MCF 10A (cell line): ENCODE results near the gene C1orf21. TPM values are rescaled to one million over a fixed set of nuclear protein-coding genes. Genes with fewer than 3 reads are reported as not detected.

Experiments used
- BruUV-seq: library from RNA; stranded (reverse); fragments of 400-500 nt; replicated peaks from 2 replicates; lab custom pipeline; 2021; lab: Mats Ljungman, UMichigan
- CTCF ChIA-PET: fragments of 300-600 bp; sonication (Branson Sonifier 250); formaldehyde crosslinking; extraction: SDS; loops from one replicate; lab custom pipeline; 2021; ENCODE audit warnings: antibody characterized with exemption, inconsistent platforms; lab: Yijun Ruan, JAX
- POLR2A ChIA-PET: fragments of 300-600, 350-650 bp; sonication (Branson Sonifier 250); formaldehyde crosslinking; extraction: SDS; loops from one replicate; lab custom pipeline; 2020; ENCODE audit warnings: antibody characterized with exemption, inconsistent platforms; lab: Yijun Ruan, JAX
- DNase-seq: peaks from one replicate; pipeline ENCODE4 v3.0.0-alpha.2; 2018; ENCODE audit not compliant: unreplicated experiment
- H3K27ac Mint-ChIP-seq: one replicate; pipeline ENCODE4 v1.8.0; 2022; ENCODE audit warnings: mild to moderate bottlenecking, low read depth, mixed read lengths; ENCODE audit not compliant: unreplicated experiment
- H3K27me3 Mint-ChIP-seq: one replicate; pipeline ENCODE4 v1.8.0; 2022; ENCODE audit warnings: mixed read lengths; ENCODE audit not compliant: insufficient read depth, unreplicated experiment
- H3K36me3 Mint-ChIP-seq: one replicate; pipeline ENCODE4 v1.8.0; 2022; ENCODE audit warnings: mild to moderate bottlenecking, moderate library complexity, mixed read lengths; ENCODE audit not compliant: insufficient read depth, unreplicated experiment
- H3K4me1 Mint-ChIP-seq: one replicate; pipeline ENCODE4 v1.8.0; 2022; ENCODE audit warnings: mixed read lengths; ENCODE audit not compliant: insufficient read depth, unreplicated experiment
- H3K4me3 Mint-ChIP-seq: one replicate; pipeline ENCODE4 v1.8.0; 2022; ENCODE audit warnings: mild to moderate bottlenecking, moderate library complexity, mixed read lengths; ENCODE audit not compliant: unreplicated experiment
- H3K9me3 Mint-ChIP-seq: one replicate; pipeline ENCODE4 v1.8.0; 2022; ENCODE audit warnings: mixed read lengths; ENCODE audit not compliant: unreplicated experiment
- intact Hi-C: fragments of 100-400 bp; cut with micrococcal nuclease; formaldehyde crosslinking; loops from 2 replicates; pipeline ENCODE4 v1.14.1; 2022
- total RNA-seq: library from RNA; stranded (reverse); gene quantifications from 2 replicates; pipeline ENCODE4 v1.2.3, GENCODE V29; 2022
- TF ChIP-seq, protein P1 (sequence below): fragments of 200-600 bp; IDR thresholded peaks from one replicate; pipeline ENCODE4 v1.8.0; 2022; ENCODE audit warnings: antibody characterized with exemption, mild to moderate bottlenecking; ENCODE audit not compliant: unreplicated experiment

The C1orf21 gene
- total RNA-seq, 1 experiment from 2014 or later: 23.2 TPM

DNA sequence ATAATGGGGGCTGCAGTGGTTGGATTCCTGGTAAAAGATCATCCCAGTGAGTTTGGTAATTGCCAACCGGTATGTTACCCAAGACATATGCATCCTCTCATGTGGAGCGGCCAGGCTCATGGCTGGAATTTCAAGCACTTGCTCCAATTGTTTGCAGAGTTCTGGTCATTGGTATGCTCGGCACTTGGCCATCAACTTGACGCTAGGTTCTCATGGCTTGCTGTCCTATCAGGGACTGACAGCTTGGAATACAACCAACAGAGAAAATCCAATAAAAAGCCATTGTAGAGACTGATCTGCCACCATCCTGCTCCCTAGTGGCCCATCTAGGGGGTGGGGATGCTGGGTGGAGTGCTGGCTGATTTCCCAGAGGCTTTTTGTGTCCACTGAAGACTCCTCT lies 247.0 kb downstream of the C1orf21 start:
- H3K9me3 Mint-ChIP-seq: no peaks in the 10 kb centered on the region
- peak overlapping the region; percentile 86 for H3K27ac Mint-ChIP-seq
- POLR2A ChIA-PET: interaction anchor here (1.0 to 5.8 kb wide), 12 partner anchors 8 to 271 kb away, joined by 3 to 67 read pairs (median 8); partner anchors contain the start of gene C1orf21
- CTCF ChIA-PET: interaction anchor here (0.5 to 1.6 kb wide), 8 partner anchors 8 to 443 kb away, joined by 3 to 6 read pairs (median 3); no protein-coding TSS in a partner anchor
- intact Hi-C loops: no loop called here
- peaks cover 64% of the 10 kb centered on the region for H3K4me1 Mint-ChIP-seq
- BruUV-seq: no TSS peak
- H3K27me3 Mint-ChIP-seq: no peaks in the 10 kb centered on the region
- H3K36me3 Mint-ChIP-seq: peaks cover 23% of the 10 kb centered on the region
- DNase-seq: no peak
- TF ChIP-seq, protein P1, sequence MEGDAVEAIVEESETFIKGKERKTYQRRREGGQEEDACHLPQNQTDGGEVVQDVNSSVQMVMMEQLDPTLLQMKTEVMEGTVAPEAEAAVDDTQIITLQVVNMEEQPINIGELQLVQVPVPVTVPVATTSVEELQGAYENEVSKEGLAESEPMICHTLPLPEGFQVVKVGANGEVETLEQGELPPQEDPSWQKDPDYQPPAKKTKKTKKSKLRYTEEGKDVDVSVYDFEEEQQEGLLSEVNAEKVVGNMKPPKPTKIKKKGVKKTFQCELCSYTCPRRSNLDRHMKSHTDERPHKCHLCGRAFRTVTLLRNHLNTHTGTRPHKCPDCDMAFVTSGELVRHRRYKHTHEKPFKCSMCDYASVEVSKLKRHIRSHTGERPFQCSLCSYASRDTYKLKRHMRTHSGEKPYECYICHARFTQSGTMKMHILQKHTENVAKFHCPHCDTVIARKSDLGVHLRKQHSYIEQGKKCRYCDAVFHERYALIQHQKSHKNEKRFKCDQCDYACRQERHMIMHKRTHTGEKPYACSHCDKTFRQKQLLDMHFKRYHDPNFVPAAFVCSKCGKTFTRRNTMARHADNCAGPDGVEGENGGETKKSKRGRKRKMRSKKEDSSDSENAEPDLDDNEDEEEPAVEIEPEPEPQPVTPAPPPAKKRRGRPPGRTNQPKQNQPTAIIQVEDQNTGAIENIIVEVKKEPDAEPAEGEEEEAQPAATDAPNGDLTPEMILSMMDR: no peak
- no peak overlapping the region for H3K4me3 Mint-ChIP-seq

DNA sequence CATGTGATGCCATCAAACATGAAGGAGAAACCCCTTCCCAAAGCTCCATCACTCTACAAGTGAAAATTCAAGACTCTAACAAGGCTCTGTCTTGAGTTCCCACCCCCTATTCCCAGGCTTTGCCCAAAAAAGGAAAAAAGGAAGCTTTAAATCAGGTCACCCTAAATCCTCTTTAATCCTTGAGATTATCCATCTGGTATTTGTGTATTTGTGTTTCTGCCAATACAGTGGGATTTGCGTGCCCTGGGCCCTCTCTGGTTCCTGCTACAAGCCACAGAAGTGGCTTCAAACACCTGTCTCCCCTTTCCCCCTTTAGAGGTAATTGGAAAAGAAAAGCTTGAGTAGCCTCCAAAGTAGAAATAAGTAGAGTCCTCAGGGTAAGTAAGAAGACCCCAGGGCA lies 247.5 kb downstream of the C1orf21 start:
- Mint-ChIP-seq H3K27ac (peak overlapping the region; percentile 86), H3K27me3 (no peaks in the 10 kb centered on the region), H3K4me1 (peaks cover 59% of the 10 kb centered on the region), H3K36me3 (peaks cover 23% of the 10 kb centered on the region), H3K4me3 (no peak overlapping the region), H3K9me3 (no peaks in the 10 kb centered on the region)
- intact Hi-C loops: no loop called here
- POLR2A ChIA-PET: interaction anchor here (0.6 to 5.8 kb wide), 8 partner anchors 11 to 708 kb away, joined by 3 to 67 read pairs (median 12); partner anchors contain the start of gene C1orf21
- no peak for DNase-seq
- TF ChIP-seq, protein P1: no peak
- CTCF ChIA-PET: interaction anchor here (1.2 kb wide), 1 partner anchor 30 kb away, joined by 3 read pairs; no protein-coding TSS in a partner anchor
- no TSS peak for BruUV-seq

DNA sequence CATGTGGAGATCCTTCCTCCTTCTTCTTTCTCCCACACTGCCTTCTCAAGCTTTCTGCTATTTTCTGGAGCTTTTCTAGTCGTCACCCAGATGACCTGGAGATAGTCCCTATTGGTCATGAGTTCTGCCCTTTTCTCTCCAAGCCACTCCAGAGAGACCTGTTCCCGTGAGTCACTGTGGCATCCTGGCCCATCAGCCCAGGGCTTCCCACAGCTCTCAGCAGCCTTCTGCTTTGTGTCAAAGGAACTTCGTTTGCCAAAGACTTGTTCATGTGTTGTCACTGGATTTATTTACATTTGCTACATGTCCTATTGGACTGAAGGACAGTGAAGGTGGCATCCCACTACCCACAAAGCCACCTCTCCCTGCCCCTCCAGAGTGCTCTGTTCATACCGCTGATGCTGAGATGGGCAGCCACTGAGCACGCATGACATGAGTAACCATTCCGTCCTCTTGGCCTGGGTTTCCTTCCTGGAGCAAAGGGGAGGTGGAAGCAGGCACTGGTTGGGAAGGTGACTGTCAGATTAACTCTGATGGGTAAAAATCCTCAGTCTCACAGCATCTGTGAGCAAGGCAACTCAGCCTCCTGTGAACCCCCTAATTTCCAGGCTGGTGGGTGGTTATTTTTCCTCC lies 248.6 kb downstream of the C1orf21 start:
- ChIA-PET POLR2A (interaction anchor here (0.7 to 5.8 kb wide), 3 partner anchors 10 to 24 kb away, joined by 3 to 67 read pairs (median 36); no protein-coding TSS in a partner anchor), CTCF (interaction anchor here (1.2 kb wide), 1 partner anchor 29 kb away, joined by 3 read pairs; no protein-coding TSS in a partner anchor)
- Mint-ChIP-seq H3K27ac (peak overlapping the region; percentile 86), H3K27me3 (no peaks in the 10 kb centered on the region), H3K36me3 (peaks cover 14% of the 10 kb centered on the region), H3K4me3 (no peak overlapping the region), H3K9me3 (no peaks in the 10 kb centered on the region), H3K4me1 (peaks cover 47% of the 10 kb centered on the region)
- intact Hi-C loops: no loop called here
- no peak for DNase-seq
- TF ChIP-seq, protein P1: no peak
- no TSS peak for BruUV-seq

DNA sequence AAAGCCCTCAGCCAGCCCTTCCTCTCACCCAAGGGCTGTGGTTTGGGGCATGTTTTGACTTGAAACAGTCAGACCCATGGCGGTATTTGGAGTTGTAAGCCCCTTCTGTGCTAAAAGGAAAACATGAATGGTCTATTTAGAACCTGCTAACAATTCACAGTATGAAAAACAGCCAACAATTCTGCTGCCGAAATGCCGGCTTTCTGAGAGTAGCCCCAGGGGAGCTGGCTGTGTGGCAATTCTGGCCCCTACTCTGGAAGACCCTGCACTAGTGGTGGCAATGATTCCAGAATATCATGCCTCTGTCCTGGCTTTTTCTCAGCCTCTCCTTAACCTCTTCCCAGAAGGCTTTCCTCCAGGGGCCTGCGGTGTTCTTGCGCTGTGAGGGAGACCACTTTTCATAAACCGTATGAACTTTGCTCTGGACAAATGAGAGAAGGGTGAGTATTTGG lies 249.2 kb downstream of the C1orf21 start:
- ChIA-PET CTCF (interaction anchor here (0.8 kb wide), 1 partner anchor 18 kb away, joined by 6 read pairs; no protein-coding TSS in a partner anchor), POLR2A (interaction anchor here (1.2 kb wide), 1 partner anchor 14 kb away, joined by 5 read pairs; no protein-coding TSS in a partner anchor)
- intact Hi-C loops: no loop called here
- Mint-ChIP-seq H3K27ac (peak overlapping the region; percentile 86), H3K4me3 (no peak overlapping the region), H3K27me3 (no peaks in the 10 kb centered on the region), H3K9me3 (no peaks in the 10 kb centered on the region), H3K36me3 (peaks cover 12% of the 10 kb centered on the region), H3K4me1 (peaks cover 42% of the 10 kb centered on the region)
- BruUV-seq: no TSS peak
- no peak for DNase-seq
- TF ChIP-seq, protein P1: no peak
